IPS-18a (cell line): Measurements from ENCODE around the gene SGSM2.

ENCODE experiments used
- H3K27ac ChIP-seq: one replicate; pipeline ENCODE4 v1.5.1; 2013; ENCODE audit warnings: low read length
- H3K27me3 ChIP-seq: one replicate; pipeline ENCODE4 v1.6.1; 2013; ENCODE audit warnings: mild to moderate bottlenecking, low read length; ENCODE audit not compliant: control insufficient read depth, insufficient read depth
- H3K36me3 ChIP-seq: one replicate; pipeline ENCODE4 v1.6.1; 2013; ENCODE audit warnings: low read depth, low read length; ENCODE audit not compliant: control insufficient read depth
- H3K4me1 ChIP-seq: one replicate; pipeline ENCODE4 v1.6.1; 2013; ENCODE audit warnings: low read depth, low read length; ENCODE audit not compliant: control insufficient read depth
- H3K4me3 ChIP-seq: one replicate; pipeline ENCODE4 v1.5.1; 2013; ENCODE audit warnings: low read length
- H3K9ac ChIP-seq: one replicate; pipeline ENCODE4 v1.6.1; 2013; ENCODE audit warnings: mild to moderate bottlenecking, low read length, moderate library complexity
- H3K9me3 ChIP-seq: one replicate; pipeline ENCODE4 v1.6.1; 2013; ENCODE audit warnings: low read depth, low read length; ENCODE audit not compliant: control insufficient read depth

SGSM2 gene

GRCh38 chr17:2427215-2427614, 89.9 kb downstream of the SGSM2 start:
- H3K4me3 ChIP-seq: no peak overlapping the region
- H3K9me3 ChIP-seq: no peaks in the 10 kb centered on the region
- peaks cover 4% of the 10 kb centered on the region for H3K36me3 ChIP-seq
- H3K9ac ChIP-seq: no peak overlapping the region
- H3K4me1 ChIP-seq: no peaks in the 10 kb centered on the region
- no peaks in the 10 kb centered on the region for H3K27me3 ChIP-seq
- no peak overlapping the region for H3K27ac ChIP-seq

GRCh38 chr17:2427910-2428309, 90.6 kb downstream of the SGSM2 start:
- Histone ChIP-seq H3K4me1 (no peaks in the 10 kb centered on the region), H3K9ac (no peak overlapping the region), H3K27ac (no peak overlapping the region), H3K4me3 (no peak overlapping the region), H3K36me3 (peaks cover 7% of the 10 kb centered on the region), H3K9me3 (no peaks in the 10 kb centered on the region), H3K27me3 (no peaks in the 10 kb centered on the region)
